ENCODE results near the gene PERM1. TPM values are rescaled to one million over a fixed set of nuclear protein-coding genes. Genes with fewer than 3 reads are reported as not detected.

The PERM1 gene
- total RNA-seq, 1 experiment from 2014 or later, result 0.39 TPM

DNA sequence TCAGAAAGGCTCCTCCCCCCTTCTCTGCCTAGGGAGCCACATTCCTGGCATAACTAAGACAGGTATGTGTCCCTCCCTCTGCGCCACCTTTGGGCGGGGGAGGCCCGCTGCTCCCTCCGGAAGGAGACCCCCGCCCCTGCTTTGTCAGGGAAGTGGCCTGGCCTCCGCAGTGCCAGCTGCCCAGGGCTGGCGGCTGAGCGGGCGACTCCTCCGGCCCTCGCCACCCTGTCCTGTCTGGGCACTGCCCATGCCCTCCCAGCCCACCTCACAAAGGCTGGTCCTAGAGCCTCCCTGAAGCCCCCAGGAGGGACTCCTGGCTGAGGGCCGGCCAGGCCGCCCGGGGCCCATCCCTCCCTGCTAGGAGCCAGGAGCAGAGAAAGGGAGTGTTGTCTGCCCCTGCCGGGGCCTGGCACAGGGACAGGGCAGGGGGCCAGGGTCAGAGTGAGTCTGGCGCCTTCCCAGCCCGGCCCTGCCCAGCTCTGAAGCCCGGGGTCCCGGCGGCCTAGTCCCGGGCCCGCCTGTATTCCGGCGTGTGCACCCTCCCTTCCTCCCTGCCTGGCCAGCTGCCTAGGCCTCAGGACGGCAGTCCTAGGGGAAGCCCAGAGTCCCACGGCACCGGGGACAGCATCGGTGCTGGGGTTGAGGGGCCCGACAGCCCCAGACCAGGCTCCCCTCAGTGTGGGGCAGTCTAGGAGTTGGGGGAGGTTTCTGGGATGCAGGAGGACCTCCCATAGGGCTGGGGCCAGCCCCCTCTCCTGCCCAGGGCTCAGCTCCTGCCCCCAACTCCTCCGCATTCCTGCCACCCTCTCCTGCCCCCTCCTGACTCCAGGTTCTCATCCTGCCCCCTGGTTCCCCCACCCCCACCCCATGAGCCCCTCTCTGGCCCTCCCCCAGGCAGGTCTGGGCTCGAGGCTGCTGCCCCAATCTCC is 43.1 kb upstream of the PERM1 start:
- Histone ChIP-seq H3K4me3 (replicated peaks in 1 of 2; ENCODE audit: low read depth in 1 of 2, low read length in 2 of 2) (peak overlapping the region in 1 of 2 experiments; percentile 40; a peak in 3 of 4 replicates), H3K27ac (ENCODE audit: low read depth, low read length) (peak overlapping the region; percentile 87), H2AFZ (ENCODE audit: low read depth, low read length, poor library complexity, severe bottlenecking) (no peak overlapping the region), H3K9ac (ENCODE audit: low read length) (peak overlapping the region; percentile 67), H3K9me3 (ENCODE audit: control insufficient read depth in 1 of 2, insufficient read depth in 1 of 2, low read depth in 1 of 2, low read length in 2 of 2) (no peaks in the 10 kb centered on the region), H3K27me3 (ENCODE audit: insufficient read depth, low read length) (no peaks in the 10 kb centered on the region), H3K4me2 (ENCODE audit: low read length) (peak overlapping the region; percentile 98), H3K79me2 (ENCODE audit: insufficient read depth, low read length) (peaks cover 80% of the 10 kb centered on the region), H3K4me1 (ENCODE audit: control insufficient read depth in 1 of 2, insufficient read depth in 2 of 2, low read length in 2 of 2) (peaks cover 33 to 52% of the 10 kb centered on the region in 2 experiments), H4K20me1 (ENCODE audit: insufficient read depth) (no peaks in the 10 kb centered on the region), H3K36me3 (ENCODE audit: control insufficient read depth in 1 of 2, insufficient read depth in 2 of 2, low read length in 2 of 2) (peaks cover 0 to 23% of the 10 kb centered on the region in 2 experiments; a peak in 2 of 4 replicates), H3K9me2 (ENCODE audit: insufficient read depth) (no peaks in the 10 kb centered on the region)
- CTCF ChIA-PET, result no interaction called here
- POLR2A ChIA-PET, result no interaction called here
- RAD21 ChIA-PET (ENCODE audit: low non-redundant PET in 1 of 2, low total read pairs in 2 of 2, uncharacterized antibody in 2 of 2, unreplicated experiment in 2 of 2), result no interaction called here
- ATAC-seq (peak; percentile 70), DNase-seq (ENCODE audit: low read depth, low spot score) (peak; percentile 51)
- BruUV-seq (replicated peaks), result no TSS peak
- TF ChIP-seq POLR2AphosphoS5 (IDR thresholded peaks at IDR 0.05; ENCODE audit: low read depth, low read length) (peak; percentile 39; the same call in 1 of the 2 replicates), SP1 (IDR thresholded peaks at IDR 0.05; ENCODE audit: low read depth) (peak; percentile 76), YY1 (IDR thresholded peaks at IDR 0.05; ENCODE audit: extremely low read depth, insufficient replicate concordance, low read depth, low read length) (peak; percentile 19), ZFX (IDR thresholded peaks at IDR 0.05) (peak; percentile 12; the same call in 1 of the 2 replicates), EGR1 (IDR thresholded peaks at IDR 0.05; ENCODE audit: low read depth) (peak; percentile 76), CEBPB (IDR thresholded peaks at IDR 0.05; ENCODE audit: low read depth) (no peak)
- TF ChIP-seq, protein P1, sequence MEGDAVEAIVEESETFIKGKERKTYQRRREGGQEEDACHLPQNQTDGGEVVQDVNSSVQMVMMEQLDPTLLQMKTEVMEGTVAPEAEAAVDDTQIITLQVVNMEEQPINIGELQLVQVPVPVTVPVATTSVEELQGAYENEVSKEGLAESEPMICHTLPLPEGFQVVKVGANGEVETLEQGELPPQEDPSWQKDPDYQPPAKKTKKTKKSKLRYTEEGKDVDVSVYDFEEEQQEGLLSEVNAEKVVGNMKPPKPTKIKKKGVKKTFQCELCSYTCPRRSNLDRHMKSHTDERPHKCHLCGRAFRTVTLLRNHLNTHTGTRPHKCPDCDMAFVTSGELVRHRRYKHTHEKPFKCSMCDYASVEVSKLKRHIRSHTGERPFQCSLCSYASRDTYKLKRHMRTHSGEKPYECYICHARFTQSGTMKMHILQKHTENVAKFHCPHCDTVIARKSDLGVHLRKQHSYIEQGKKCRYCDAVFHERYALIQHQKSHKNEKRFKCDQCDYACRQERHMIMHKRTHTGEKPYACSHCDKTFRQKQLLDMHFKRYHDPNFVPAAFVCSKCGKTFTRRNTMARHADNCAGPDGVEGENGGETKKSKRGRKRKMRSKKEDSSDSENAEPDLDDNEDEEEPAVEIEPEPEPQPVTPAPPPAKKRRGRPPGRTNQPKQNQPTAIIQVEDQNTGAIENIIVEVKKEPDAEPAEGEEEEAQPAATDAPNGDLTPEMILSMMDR (IDR thresholded peaks at IDR 0.05 in 2 of 3, conservative IDR thresholded peaks at IDR 0.05 in 1 of 3; ENCODE audit: borderline replicate concordance in 1 of 3, insufficient read depth in 1 of 3, low read depth in 2 of 3, low read length in 2 of 3), result no peak
- intact Hi-C loops (cut with micrococcal nuclease), result no loop called here

Data from HCT116 (cell line).